ENCODE data around the gene TSSK6. TPM values are rescaled to one million over a fixed set of nuclear protein-coding genes. Genes with fewer than 3 reads are reported as not detected.

The TSSK6 gene
- total RNA-seq, 6 experiments from 2014 or later: 0.61 to 1.3 (median 0.92) TPM

DNA sequence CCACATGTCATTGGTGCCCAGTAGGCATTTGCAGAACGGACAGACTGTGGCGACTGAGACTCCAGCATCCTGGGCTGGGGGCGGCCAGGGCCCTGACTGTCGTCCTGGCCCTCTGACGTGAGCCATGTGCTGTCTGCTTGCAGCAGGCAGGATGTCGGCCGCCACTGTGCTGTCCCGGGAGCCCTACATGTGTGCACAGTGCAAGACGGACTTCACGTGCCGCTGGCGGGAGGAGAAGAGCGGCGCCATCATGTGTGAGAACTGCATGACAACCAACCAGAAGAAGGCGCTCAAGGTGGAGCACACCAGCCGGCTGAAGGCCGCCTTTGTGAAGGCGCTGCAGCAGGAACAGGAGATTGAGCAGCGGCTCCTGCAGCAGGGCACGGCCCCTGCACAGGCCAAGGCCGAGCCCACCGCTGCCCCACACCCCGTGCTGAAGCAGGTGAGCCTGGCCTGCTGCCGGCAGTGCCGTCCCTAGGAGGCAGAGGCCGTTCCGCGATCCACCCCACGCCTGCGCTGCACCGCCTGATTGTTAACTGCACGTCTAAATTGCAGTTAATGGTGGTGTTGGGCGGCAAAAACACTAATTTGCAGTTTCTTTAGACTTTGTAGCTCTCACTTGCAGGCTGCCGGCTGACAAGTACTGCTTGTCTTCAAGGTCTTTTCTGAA lies 14.2 kb downstream of the TSSK6 start:
- TF ChIP-seq, protein P1, sequence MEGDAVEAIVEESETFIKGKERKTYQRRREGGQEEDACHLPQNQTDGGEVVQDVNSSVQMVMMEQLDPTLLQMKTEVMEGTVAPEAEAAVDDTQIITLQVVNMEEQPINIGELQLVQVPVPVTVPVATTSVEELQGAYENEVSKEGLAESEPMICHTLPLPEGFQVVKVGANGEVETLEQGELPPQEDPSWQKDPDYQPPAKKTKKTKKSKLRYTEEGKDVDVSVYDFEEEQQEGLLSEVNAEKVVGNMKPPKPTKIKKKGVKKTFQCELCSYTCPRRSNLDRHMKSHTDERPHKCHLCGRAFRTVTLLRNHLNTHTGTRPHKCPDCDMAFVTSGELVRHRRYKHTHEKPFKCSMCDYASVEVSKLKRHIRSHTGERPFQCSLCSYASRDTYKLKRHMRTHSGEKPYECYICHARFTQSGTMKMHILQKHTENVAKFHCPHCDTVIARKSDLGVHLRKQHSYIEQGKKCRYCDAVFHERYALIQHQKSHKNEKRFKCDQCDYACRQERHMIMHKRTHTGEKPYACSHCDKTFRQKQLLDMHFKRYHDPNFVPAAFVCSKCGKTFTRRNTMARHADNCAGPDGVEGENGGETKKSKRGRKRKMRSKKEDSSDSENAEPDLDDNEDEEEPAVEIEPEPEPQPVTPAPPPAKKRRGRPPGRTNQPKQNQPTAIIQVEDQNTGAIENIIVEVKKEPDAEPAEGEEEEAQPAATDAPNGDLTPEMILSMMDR (IDR thresholded peaks at IDR 0.05): no peak
- H3K27ac Mint-ChIP-seq: no peak overlapping the region
- no peaks in the 10 kb centered on the region for H3K4me1 Mint-ChIP-seq (ENCODE audit: low read depth)
- peaks cover 10% of the 10 kb centered on the region for H3K36me3 Mint-ChIP-seq (ENCODE audit: low read depth)
- no peak for DNase-seq
- no peak overlapping the region for H3K4me3 Mint-ChIP-seq
- no peaks in the 10 kb centered on the region for H3K27me3 Mint-ChIP-seq (ENCODE audit: insufficient read depth)
- no peaks in the 10 kb centered on the region for H3K9me3 Mint-ChIP-seq

DNA sequence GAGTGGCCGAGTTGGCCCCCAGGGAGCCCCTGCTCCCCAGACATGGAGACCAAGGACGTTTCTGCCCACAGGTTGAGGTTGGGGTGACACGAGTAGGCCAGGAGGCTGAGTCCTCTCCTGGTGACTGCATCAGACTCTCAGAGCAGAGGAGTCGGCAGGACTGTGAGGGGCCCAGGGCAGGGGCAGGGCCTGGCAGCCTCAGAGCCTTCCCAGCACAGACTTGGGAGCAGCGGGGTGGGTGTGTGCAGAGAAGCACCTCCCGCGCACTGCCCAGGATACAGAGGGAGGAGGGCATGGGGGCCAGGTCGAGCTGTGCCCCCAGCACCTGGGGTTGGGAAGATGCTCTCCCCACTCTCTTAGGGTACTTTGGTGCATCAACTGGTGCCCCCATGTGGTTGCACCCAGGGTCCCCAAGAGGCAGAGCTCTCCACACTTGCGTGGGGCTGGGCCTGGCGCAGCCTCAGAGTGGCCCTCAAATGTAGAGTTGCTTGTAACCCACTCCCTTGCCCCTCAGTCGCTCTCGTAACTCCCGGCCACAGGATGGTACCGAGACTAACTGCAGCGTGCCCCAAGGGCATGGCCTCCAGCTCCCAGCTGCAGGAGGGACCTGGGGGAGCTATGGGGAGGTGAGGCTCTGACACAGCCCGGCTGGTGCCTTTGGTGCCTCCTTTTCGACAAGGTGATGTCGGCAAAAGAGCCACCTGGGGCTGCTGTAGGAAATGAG lies 15.9 kb downstream of the TSSK6 start:
- Mint-ChIP-seq H3K36me3 (ENCODE audit: low read depth) (peaks cover 10% of the 10 kb centered on the region), H3K27me3 (ENCODE audit: insufficient read depth) (no peaks in the 10 kb centered on the region), H3K9me3 (no peaks in the 10 kb centered on the region), H3K4me3 (no peak overlapping the region), H3K27ac (no peak overlapping the region), H3K4me1 (ENCODE audit: low read depth) (no peaks in the 10 kb centered on the region)
- TF ChIP-seq, protein P1 (IDR thresholded peaks at IDR 0.05): 0 out of 2 replicates have a peak, but pooled peaks have one; percentile 12
- no peak for DNase-seq

DNA sequence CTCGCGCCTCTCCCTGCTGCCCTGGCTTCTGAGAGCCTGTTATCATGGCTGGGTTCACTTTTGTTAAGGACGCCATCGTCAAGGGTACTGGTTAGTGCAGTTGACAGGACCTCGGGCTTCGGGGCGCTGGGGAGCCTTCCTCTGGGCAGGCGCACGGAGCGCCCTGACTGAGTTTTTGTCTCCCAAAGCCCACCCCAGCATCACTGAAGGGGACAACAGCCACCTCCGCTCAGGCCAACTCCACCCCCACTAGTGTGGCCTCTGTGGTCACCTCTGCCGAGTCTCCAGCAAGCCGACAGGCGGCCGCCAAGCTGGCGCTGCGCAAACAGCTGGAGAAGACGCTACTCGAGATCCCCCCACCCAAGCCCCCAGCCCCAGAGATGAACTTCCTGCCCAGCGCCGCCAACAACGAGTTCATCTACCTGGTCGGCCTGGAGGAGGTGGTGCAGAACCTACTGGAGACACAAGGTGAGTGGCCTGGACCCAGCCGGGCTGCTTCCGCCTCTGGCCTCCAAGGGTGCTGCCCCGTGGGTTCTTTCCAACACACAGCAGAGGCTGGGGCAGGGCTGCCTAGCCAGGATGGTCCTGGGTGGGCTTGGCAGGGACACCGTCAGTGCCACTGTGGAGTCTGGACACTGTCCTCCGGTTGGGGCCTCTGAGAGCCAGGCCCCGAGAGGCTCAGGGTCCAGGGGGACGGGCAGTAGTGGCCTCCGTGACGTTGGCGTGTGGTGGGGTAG lies 16.9 kb downstream of the TSSK6 start:
- H3K36me3 Mint-ChIP-seq (ENCODE audit: low read depth): peaks cover 7% of the 10 kb centered on the region
- TF ChIP-seq, protein P1 (IDR thresholded peaks at IDR 0.05): no peak
- no peak overlapping the region for H3K27ac Mint-ChIP-seq
- H3K9me3 Mint-ChIP-seq: no peaks in the 10 kb centered on the region
- no peak for DNase-seq
- H3K4me3 Mint-ChIP-seq: no peak overlapping the region
- H3K4me1 Mint-ChIP-seq (ENCODE audit: low read depth): no peaks in the 10 kb centered on the region
- no peaks in the 10 kb centered on the region for H3K27me3 Mint-ChIP-seq (ENCODE audit: insufficient read depth)

DNA sequence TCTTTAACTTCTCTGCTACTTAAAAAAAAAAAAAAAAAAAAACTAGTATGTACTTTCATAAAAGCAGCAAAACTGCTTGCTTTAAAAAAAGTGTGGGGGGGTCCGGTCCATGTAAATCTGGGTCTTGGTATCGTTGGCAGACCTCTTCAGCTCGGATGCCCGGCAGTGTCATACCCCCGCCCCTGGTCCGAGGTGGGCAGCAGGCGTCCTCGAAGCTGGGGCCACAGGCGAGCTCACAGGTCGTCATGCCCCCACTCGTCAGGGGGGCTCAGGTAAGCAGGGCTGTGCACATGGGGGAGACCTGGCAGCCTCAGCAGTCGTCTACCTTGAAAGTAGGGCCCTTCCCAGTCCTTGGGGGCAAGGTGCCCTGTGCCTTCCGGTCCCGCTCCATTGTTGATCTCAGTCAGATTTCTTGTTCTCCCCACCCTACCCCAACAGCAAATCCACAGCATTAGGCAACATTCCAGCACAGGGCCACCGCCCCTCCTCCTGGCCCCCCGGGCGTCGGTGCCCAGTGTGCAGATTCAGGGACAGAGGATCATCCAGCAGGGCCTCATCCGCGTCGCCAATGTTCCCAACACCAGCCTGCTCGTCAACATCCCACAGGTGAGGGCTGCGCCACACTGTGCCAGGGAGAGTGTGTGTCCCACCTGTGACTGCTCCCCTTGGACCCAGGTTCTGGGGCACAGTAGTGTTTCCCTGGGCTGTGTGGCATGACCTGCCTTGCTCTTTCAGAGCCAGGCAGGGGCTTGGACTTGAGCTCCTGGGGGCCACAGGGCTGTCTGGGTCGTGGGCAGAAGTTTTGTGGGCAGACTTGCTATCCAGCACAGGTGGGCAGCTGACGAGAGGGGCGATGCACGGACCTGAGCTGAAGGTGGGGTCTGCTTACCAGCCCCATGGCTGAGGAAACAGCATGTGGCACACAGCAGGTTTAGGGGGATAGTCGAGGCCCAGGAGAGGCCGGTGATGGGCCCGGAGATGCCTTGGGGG lies 19.4 kb downstream of the TSSK6 start:
- Mint-ChIP-seq H3K9me3 (no peaks in the 10 kb centered on the region), H3K36me3 (ENCODE audit: low read depth) (peaks cover 2% of the 10 kb centered on the region; the same call in 1 of the 2 replicates), H3K27me3 (ENCODE audit: insufficient read depth) (no peaks in the 10 kb centered on the region), H3K4me3 (no peak overlapping the region), H3K4me1 (ENCODE audit: low read depth) (no peaks in the 10 kb centered on the region), H3K27ac (no peak overlapping the region)
- TF ChIP-seq, protein P1 (IDR thresholded peaks at IDR 0.05): no peak
- DNase-seq: no peak

All from HFFc6 (cell line).